GM12878 (cell line): Measurements from ENCODE around the gene OR8A1. TPM values are rescaled to one million over a fixed set of nuclear protein-coding genes. Genes with fewer than 3 reads are reported as not detected.

Experiments used
- ATAC-seq: fragments of 200-7000 bp; cut with Tn5 transposase; 3 replicates; pipeline ENCODE4 v1.9.1; 2020; ENCODE audit warnings: mild to moderate bottlenecking, moderate library complexity
- BruUV-seq: library from RNA; stranded (reverse); fragments of 400-500 nt; replicated peaks from 2 replicates; lab custom pipeline; 2021; lab: Mats Ljungman, UMichigan
- CTCF ChIA-PET: fragments of 300-600 bp; sonication (Branson Sonifier 250); formaldehyde crosslinking; extraction: SDS; loops from one replicate; lab custom pipeline; 2021; ENCODE audit warnings: inconsistent platforms; lab: Yijun Ruan, JAX
- POLR2A ChIA-PET: fragments of 350-600 bp; formaldehyde crosslinking; extraction: SDS; loops from one replicate; lab custom pipeline; 2021; ENCODE audit warnings: inconsistent platforms; lab: Charles Lee
- RAD21 ChIA-PET: fragments of 300-600 bp; sonication (Branson Sonifier 250); formaldehyde crosslinking; loops from one replicate; lab custom pipeline; 2023; ENCODE audit warnings: antibody characterized with exemption; ENCODE audit not compliant: unreplicated experiment; lab: Charles Lee
- SMC1A ChIA-PET: fragments of 300-600 bp; sonication (Branson Sonifier 250); formaldehyde crosslinking; loops from one replicate; lab custom pipeline; 2023; ENCODE audit not compliant: unreplicated experiment, uncharacterized antibody; lab: Charles Lee
- DNase-seq: peaks from one replicate; pipeline ENCODE4 v3.0.0-alpha.2; 2011; ENCODE audit warnings: low read depth, low spot score
- FAIRE-seq: peaks from 3 replicates; lab custom pipeline; 2011; peaks lifted over from hg19 to GRCh38; lab: Jason Lieb, UNC
- H2AFZ ChIP-seq: 2 replicates; pipeline ENCODE4 v1.6.0; 2011; ENCODE audit warnings: low read depth, low read length, control low read depth; ENCODE audit not compliant: control insufficient read depth
- H3K27ac ChIP-seq: 2 replicates; pipeline ENCODE4 v1.5.1; 2011; ENCODE audit warnings: control low read depth; ENCODE audit not compliant: control insufficient read depth, insufficient read depth
- H3K27me3 ChIP-seq, 2 experiments: replicated peaks in 1 of 2; 2 replicates each; pipeline versions ENCODE4 v1.6.0 to v1.6.1; 2011; ENCODE audit warnings: low read length in 1 of 2; ENCODE audit not compliant: control insufficient read depth in 2 of 2, insufficient read depth in 2 of 2
- H3K36me3 ChIP-seq, 2 experiments: 2 replicates each; pipeline ENCODE4 v1.5.1; 2011; ENCODE audit warnings: low read length in 1 of 2; ENCODE audit not compliant: control insufficient read depth in 2 of 2, insufficient read depth in 2 of 2
- H3K4me1 ChIP-seq: 2 replicates; pipeline ENCODE4 v1.6.1; 2011; ENCODE audit warnings: mild to moderate bottlenecking, low read length, moderate library complexity, mixed read lengths; ENCODE audit not compliant: control insufficient read depth, insufficient read depth
- H3K4me2 ChIP-seq: 2 replicates; pipeline ENCODE4 v1.6.0; 2011; ENCODE audit warnings: control low read depth; ENCODE audit not compliant: control insufficient read depth, insufficient read depth
- H3K4me3 ChIP-seq: fragments of 200-600 bp; sonication (generic); 2 replicates; pipeline ENCODE4 v1.5.1; 2016
- H3K79me2 ChIP-seq: 2 replicates; pipeline ENCODE4 v1.6.0; 2011; ENCODE audit warnings: low read length; ENCODE audit not compliant: control insufficient read depth, insufficient read depth
- H3K9ac ChIP-seq: 2 replicates; pipeline ENCODE4 v1.8.0; 2011; ENCODE audit warnings: low read length, control low read depth, mixed read lengths; ENCODE audit not compliant: control insufficient read depth, insufficient read depth
- H3K9me3 ChIP-seq: replicated peaks from 3 replicates; pipeline ENCODE4 v1.5.1; 2011; ENCODE audit warnings: mild to moderate bottlenecking, low read length; ENCODE audit not compliant: control insufficient read depth, insufficient read depth
- H4K20me1 ChIP-seq: 2 replicates; pipeline ENCODE4 v1.6.0; 2011; ENCODE audit not compliant: control insufficient read depth, insufficient read depth
- BHLHE40 ChIP-seq, 2 experiments: fragments of 450-650 bp in 1 of 2; IDR thresholded peaks; 2 replicates each; pipeline ENCODE4 v1.6.1; 2011 to 2017; ENCODE audit warnings: low read depth in 2 of 2, borderline replicate concordance in 1 of 2, improper control_type of control experiment in 1 of 2, low read length in 1 of 2, mild to moderate bottlenecking in 1 of 2
- CREM ChIP-seq: IDR thresholded peaks from 2 replicates; pipeline ENCODE4 v1.6.1; 2014; ENCODE audit warnings: antibody characterized with exemption, low read depth
- IRF3 ChIP-seq: fragments of 450-650 bp; IDR thresholded peaks from 2 replicates; pipeline ENCODE4 v1.6.1; 2014; ENCODE audit warnings: mild to moderate bottlenecking
- KDM1A ChIP-seq: fragments of 200-600 bp; sonication (generic); IDR thresholded peaks from 2 replicates; pipeline ENCODE4 v1.6.1; 2016; ENCODE audit warnings: borderline replicate concordance
- MTA3 ChIP-seq: IDR thresholded peaks from 2 replicates; pipeline ENCODE4 v1.6.1; 2012; ENCODE audit warnings: low read length, inconsistent platforms, borderline replicate concordance
- ZBTB4 ChIP-seq: fragments of 450-650 bp; formaldehyde crosslinking; IDR thresholded peaks from 2 replicates; pipeline ENCODE4 v1.4.0; 2022; ENCODE audit warnings: mild to moderate bottlenecking, moderate library complexity
- ZNF217 ChIP-seq: fragments of 450-650 bp; IDR thresholded peaks from 2 replicates; pipeline ENCODE4 v1.6.1; 2017; ENCODE audit warnings: antibody characterized with exemption, mild to moderate bottlenecking
- ZNF592 ChIP-seq: fragments of 450-650 bp; IDR thresholded peaks from 2 replicates; pipeline ENCODE4 v1.6.1; 2017; ENCODE audit warnings: mild to moderate bottlenecking, moderate library complexity
- WGBS: methylation state at CpG from one replicate; pipeline ENCODE4 v1.1.6; 2016; ENCODE audit warnings: low lambda C conversion rate; ENCODE audit not compliant: insufficient replicate concordance, insufficient coverage; ENCODE audit errors: missing lambda C conversion rate; 5-methylcytosine and 5-hydroxymethylcytosine counted together
- in situ Hi-C: fragments of 300-500 bp; cut with MboI; formaldehyde crosslinking; loops from 9 replicates; pipeline ENCODE4 v1.14.3; 2018; ENCODE audit warnings: mixed read lengths
- intact Hi-C: fragments of 100-400 bp; cut with micrococcal nuclease; formaldehyde crosslinking; loops from one replicate; pipeline ENCODE4 v1.14.2; 2022; ENCODE audit not compliant: unreplicated experiment
- polyA plus RNA-seq, 11 experiments: library from polyadenylated mRNA; depleted of rRNA in 4 of 11; unstranded in 6 of 11; stranded (reverse) in 5 of 11; fragments of >200 nt; fragmentation: Nextera tagmentation in 4 of 11; fragmentation: Illumina TruSeq in 1 of 11; extraction: Ambion mirVana in 4 of 11; extraction: Trizol in 1 of 11; gene quantifications; 1 replicate in 1 of 11; 2 replicates in 10 of 11; pipeline versions ENCODE4 v1.2.1 to v1.2.3, GENCODE V29; 2011 to 2016; ENCODE audit warnings: inconsistent platforms in 2 of 11, missing spikeins in 2 of 11, low read depth in 1 of 11
- total RNA-seq, 4 experiments: library from RNA; depleted of rRNA in 3 of 4; stranded (reverse); fragments of >200 nt in 3 of 4; fragmentation: Illumina TruSeq in 1 of 4; extraction: Trizol in 1 of 4; gene quantifications; 2 replicates each; pipeline versions ENCODE4 v1.2.1 to v1.2.3, GENCODE V29; 2013 to 2021

Gene OR8A1
- total and polyA plus RNA-seq, 10 of the 15 experiments (the other 5 are each of a cell fraction or from before 2014, with no cell fraction given), result not detected

GRCh38 chr11:124595302-124595701 is 25.5 kb downstream of the OR8A1 start:
- Histone ChIP-seq H4K20me1 (no peaks in the 10 kb centered on the region), H3K27ac (no peak overlapping the region), H3K4me3 (no peak overlapping the region), H3K9ac (no peak overlapping the region), H3K36me3 (no peaks in the 10 kb centered on the region), H2AFZ (no peak overlapping the region), H3K4me1 (no peaks in the 10 kb centered on the region), H3K79me2 (no peaks in the 10 kb centered on the region), H3K4me2 (no peak overlapping the region), H3K9me3 (no peaks in the 10 kb centered on the region), H3K27me3 (no peaks in the 10 kb centered on the region; a peak in 1 of 4 replicates)
- CTCF ChIA-PET, result interaction anchor here (0.8 to 2.3 kb wide), 6 partner anchors 9 to 242 kb away, joined by 3 to 7 read pairs (median 4); no protein-coding TSS in a partner anchor
- TF ChIP-seq ZNF217 (no peak), CREM (no peak), ZNF592 (no peak), ZBTB4 (CRISPR knock-in tag) (no peak), BHLHE40 (IDR thresholded peaks at IDR 0.05; ENCODE audit: borderline replicate concordance in 1 of 2, low read depth in 2 of 2, low read length in 1 of 2) (no peak), IRF3 (no peak), KDM1A (no peak), MTA3 (no peak)
- in situ Hi-C loops (no loop called here), intact Hi-C loops (no loop called here)
- WGBS, result 42% methylated on average over 3 of the region's 3 CpGs
- no TSS peak for BruUV-seq
- ATAC-seq (no peak), FAIRE-seq (no peak), DNase-seq (no peak)
- RAD21 ChIA-PET, result no interaction called here
- SMC1A ChIA-PET, result interaction anchor here (1.0 kb wide), 1 partner anchor 180 kb away, joined by 3 read pairs; no protein-coding TSS in a partner anchor
- POLR2A ChIA-PET, result no interaction called here
